HG02943 (cell line): Measurements from ENCODE around the gene BRCA2.

Experiments
- ATAC-seq: cut with Tn5 transposase; IDR thresholded peaks from one replicate; pipeline ENCODE4 v1.9.1; 2021; ENCODE audit warnings: mild to moderate bottlenecking, low read depth, moderate library complexity; ENCODE audit not compliant: unreplicated experiment

BRCA2 gene

DNA sequence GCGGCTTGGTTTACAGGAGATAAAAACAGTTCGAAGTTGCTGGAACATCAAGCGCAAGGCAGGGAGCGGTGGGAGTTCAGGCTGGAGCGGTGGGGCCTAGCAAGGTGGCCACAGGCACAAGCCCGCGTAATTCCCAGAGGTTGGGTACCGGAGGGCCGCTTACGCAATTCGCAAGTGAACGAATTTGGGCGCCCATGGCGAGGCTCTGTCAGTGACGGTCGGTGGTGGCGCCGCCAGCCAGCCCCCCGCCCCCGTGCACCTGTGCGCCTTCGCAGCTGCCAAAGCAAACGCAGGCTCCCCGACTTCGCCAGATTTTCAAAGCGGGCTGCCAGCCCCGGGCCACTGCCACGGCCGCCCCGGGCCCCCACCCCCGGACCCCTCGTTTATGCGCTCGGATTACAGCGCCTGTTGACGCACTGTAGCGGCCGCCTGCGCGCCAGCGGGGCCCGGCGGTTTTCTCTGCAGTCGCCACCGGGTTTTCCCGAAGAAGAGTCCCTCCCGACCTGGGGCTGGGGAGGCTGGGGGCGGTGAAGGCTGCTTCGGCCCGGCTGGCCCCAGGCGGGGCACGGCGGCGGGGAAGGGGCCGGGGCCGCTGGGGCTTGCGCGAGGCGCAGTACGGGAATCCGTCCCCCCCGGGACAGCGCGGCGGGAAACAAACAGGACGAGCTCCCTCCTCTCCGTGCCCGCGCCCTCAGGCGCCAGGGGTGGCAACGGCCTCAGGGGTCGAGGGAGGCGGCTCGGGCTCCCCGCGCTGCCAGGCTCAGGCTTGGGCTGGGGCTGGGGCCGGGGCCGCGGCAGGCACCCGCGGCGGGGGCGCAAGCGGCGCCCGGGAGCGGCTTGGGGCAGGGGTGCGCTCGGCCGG is 111.9 kb downstream of the BRCA2 start:
- ATAC-seq: peak; percentile 20

DNA sequence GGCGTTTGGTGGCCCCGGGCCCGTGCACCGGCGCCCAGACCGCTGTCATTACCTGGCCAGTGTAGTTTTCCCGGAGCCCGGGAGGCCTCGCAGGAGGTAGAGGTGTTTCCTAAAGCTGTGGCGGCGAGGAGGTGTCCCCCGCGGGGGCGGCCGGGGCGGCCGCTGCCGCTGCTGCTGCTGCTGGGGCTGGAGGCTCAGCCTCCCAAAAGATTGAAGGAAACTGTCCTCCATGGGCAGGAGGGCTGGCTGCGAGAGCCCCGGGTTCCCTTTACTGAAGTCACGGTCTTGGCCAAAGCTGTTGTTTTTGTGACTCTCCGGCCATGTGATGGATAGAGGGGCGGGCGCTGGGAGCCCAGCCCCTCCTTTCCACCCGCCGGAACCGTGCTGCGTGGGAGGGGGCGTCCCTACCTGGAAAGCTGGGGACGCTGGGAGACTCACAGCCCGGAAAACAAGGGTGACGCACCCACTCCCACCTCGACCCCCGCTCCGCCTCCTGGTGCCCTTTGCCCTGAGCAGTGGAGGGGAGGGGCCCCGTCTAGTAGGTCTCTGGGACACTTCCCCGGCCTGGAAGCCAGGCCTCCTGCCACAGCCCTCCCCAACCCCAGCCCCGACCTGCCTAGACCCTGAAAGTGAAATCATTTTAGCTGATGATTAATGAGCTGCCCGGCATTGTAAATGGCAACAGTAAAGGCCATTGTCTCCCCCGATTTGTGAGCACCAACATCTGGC is 112.7 kb downstream of the BRCA2 start, which contains the start of gene N4BP2L1:
Gene N4BP2L1, minus strand, starts transcription at position 279 of the 729 bp plus-strand sequence. Its CDS starts 48 bp downstream, at position 231.
- peak; percentile 70 for ATAC-seq

DNA sequence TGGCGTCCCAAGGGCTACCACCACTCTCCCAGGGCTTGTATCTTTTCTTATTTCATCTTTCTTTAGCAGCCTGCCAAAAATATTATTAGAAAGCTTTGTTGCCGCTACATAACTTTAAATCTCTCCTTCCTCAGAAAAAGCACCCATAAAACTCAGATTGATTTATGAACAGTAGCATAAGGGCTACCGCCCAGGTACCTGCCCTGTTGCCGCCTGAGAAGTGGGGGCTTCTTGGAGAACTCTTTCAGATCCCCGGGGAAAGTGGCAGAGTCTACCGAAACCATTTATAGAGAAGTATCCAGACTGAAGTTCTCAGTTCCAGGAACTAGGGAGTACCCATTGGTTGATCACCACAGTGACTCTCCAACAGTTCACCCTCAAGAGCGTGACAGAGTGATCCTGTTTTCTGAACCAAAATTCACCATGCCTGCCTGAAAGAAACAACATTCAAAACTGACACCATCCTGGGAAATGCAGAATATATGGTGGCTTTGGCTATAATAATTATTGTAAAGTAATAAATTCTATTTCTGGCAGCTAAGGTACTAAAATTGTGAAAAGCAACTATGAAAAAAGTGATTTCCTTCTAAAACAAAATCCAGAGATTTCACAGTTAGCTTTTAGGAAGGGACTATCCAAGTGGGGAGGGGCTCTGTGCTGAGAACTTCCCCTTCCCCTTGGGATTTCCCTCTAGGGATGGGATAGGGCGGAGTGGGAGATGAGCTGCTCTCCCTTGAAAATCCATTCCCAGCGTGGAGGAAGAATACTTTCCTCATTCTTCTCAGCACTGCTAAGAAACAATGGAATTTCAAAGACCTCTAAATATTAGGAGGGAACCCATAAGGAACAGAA is 113.5 kb downstream of the BRCA2 start:
- no peak for ATAC-seq

DNA sequence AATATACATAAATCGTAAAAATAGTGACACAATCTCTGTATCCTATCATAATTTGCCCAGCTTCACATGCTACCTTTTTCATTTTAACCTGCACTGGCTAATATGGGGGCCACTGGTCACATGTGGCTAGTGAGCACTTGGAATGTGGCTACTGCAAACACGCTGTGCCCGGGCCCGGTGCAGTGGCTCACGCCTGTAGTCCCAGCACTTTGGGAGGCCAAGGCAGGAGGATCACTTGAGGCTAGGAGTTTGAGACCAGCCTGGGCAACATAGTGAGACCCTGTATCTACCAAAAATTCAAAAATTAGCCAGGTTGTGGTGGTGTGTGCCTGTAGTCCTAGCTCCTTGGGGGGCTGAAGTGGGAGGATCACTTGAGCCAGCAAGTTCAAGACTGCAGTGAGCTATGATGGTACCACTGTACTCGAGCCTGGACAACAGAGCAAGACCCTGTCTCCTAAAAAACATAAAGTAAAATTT is 114.2 kb downstream of the BRCA2 start:
- ATAC-seq: no peak

DNA sequence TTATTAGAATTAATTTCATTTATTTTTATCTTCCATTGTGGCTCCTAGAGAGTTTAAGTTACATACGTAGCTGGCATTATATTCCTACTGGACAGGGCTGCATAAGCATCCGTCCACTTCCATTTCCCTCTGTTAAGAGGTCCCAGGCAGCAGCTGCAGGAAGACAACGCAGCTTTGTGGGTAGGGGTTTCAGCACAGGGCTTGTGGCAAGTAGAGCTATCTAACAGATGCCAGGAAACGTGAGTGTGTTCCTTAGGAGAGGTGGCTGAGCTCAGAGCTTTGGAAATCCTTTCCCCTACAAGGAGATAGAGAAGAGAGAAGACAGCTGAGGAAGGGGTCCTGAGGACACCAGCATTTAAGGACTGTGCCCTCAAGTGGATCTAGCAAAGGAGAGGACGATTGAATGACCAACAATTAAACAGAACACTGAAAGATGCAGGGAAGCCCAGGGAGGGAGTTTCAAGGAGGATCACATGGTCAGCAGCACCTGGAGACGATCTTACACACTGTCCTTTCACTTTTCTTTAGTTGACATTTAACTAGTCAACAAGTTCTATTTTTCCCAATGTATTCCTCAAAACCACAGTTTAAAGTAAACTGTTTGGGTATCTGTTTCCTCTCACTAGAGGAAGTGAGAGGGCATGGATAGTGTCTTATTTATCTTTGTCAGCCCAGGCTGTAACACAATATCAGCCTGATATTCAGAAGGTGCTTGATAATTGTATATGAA is 114.9 kb downstream of the BRCA2 start:
- no peak for ATAC-seq

DNA sequence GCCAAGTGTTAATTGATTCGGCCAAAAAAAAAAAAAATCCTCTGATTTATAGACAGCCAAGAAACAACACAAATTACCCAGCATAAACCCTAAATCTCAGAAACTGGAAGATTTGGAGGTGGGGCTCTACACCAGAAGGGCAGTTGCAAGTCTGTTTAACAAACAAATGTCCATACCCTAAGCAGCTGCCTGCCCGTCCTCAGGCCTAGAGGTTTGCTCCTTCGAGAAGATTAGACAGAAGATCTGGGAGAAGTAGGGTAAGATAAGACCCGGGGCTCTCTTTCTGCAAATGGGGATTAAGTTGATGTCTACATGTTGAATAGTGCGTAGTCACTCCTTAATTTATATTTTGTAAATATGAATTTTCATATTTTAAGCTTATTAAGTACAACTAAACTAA is 116.1 kb downstream of the BRCA2 start:
- no peak for ATAC-seq

DNA sequence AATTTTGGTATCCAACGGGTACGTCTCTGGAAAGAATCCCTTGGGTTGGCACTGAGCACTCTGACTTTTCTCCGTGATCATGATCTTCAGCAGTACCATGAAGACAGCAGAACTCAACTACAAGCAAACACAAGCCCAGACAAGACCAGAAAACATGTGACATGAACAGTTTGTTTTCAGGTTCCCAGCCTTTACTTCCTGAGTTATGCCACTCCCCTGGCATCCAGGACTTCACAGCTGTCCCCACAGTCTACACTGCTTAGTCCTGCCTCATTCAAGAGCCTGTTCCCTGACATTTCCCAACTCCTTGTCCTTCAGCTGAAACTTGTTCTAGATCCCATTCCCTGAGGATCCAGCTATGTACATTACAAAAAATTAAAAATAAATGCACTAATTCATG is 117.5 kb downstream of the BRCA2 start:
- ATAC-seq: no peak

DNA sequence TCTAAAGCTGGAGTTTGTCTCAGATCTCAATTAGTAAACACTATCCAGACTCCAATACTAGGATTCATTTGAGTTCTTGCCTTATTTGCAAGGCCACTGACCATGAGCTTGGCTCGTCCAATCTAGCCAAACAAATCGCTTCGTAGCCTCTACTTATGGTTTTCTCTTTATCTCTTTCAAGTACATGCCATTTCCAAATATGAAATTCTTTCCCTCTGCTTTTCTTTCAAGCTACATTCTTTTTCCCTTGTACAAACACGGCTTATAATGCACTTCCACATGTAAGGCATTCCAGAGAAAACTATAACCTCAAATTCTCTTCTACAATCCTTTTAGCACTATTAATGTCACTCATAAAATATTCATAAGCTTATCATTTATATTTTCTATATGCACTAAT is 123.6 kb downstream of the BRCA2 start:
- no peak for ATAC-seq

DNA sequence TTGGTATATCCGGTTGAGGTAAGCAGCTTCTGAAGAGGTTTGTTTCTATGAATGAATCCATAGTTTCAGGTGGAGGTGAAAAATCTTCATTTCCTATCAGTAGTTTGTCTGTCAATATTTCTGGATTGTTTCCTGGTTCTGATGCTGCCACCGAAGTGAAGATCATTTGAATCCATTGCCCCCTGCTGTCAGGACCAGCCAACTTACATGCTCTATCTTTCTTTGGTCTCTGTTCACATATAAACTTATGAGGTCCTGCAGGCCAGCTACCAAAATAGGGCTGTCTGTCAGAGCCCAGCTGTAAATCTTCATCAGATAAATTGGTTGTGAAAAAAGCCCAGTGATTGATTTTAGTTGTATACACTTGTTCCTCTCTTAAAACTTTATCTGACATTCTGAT is 127.8 kb downstream of the BRCA2 start:
- no peak for ATAC-seq

DNA sequence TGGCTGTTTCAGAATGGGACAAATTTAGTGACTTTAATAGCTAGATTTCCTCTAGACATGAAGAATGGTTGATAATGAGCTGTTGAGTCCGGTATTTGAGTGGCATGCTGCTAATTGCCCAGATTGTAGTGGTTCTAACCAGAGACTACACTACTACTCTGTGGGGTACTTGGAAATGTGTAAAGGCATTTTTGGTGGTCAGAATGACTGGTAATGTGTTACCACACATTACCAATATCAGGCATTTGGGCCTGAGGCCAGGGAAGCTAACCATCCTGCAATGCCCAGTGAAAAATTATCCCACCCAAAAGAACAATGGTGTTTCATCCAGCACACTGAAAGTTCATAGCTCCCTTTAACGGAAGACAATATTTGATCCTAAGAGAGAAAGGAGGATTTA is 130.2 kb downstream of the BRCA2 start:
- no peak for ATAC-seq

DNA sequence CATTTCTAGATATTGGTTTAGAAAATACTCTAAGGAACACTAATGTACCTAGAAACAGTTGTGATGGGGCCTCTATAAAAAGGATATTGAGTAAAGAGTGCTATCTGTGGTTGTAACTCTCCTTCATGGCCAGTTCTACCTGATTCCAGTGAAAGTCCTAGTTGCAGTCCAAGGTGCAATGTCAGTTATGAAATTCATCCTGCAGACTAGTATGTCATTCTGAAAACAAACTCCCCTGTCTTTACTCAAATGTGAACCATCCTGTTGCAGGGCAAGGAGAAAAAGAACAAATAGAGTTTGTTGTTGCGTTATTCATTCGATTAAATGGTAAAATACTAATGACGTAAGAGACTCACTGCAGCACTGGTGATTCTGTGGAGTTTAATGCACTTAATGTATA is 130.9 kb downstream of the BRCA2 start:
- ATAC-seq: no peak

DNA sequence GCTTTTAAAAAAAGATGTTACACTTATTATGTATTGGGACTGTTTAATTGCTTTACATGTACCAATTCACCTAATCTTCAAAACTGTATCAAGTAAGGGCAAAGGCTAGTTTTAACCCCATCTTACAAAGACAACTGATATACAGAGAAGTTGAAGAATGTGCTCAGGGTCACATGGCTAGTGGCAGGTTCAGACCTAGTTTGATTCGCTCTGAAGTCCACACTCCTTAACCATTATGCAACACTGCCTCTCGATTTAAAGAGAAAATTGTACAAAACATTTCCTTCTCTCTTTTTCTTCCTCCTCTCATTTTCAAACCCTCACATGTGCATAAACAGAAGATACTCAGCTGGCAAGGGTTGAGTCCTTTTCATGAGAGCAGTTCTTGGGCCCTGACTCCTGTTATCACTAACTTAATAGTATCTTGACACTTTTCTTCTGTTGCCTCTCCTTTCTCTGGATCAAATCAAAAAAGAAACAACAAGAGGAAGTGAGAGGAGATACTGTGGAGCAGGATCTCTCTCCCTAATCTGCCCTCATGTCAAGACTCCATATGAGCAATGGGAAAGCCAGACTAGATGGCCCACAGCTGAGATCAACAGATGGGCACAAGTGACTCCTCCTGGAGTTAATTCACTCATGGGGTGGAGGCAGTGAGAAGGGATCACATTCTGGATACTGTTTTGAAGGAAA is 131.6 kb downstream of the BRCA2 start:
- no peak for ATAC-seq

DNA sequence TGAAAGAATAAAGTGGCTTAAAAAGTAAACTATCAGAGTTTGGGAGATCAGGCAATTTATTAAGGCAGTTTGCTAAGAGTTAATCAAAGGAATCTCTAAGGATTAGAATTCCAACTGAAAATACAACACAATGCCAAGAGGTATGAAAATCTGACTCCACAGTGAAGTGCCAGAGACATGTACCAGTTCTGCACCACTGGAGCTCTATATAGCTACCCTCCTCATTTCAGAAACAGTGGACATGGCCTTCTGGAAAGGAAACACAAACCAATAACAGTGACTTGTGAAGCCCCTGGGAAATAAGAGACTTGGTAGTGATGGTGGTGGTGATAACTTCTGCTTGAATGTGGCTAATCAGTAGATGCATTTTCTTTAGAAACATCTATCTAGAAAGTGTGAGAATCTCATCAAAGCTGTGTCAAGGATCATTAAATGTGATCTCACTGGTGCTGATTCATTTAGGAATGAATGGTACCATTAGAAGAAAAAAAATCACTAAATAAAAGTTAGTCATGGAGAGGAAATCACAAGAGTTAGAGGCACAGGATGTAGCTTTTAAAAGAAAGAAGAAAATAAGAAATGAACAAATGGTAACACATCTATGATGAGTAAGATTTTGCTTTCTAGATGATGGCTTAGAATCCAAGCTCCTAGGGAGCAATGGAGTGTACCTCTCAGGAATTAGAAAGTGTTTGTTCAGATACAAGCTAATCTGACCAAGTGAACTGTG is 132.8 kb downstream of the BRCA2 start:
- no peak for ATAC-seq

DNA sequence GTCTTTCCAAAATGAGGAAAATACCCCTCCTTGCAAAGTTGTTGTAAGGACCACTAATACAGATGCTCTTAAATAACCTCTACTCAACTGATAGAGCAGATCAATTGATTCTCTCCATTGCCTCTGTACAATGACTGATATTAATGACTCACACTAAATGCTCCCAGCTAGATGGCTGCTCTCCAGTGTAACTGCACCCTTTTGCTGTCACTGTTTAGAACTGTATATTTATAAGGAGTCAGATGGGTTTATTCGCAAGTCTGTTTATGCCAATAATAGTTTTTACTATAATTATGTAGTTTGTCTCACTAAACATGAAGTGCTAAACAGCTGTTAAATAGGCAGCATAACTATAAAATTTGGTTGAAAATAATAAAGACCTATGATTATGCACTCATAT is 133.7 kb downstream of the BRCA2 start:
- no peak for ATAC-seq
